ENCODE measurements around the gene AIFM1.
A peak's percentile ranks its signal among the peaks of the same experiment; 100 is the strongest.
"Not testable (repeated sequence)": the region's sequence is repeated elsewhere in the genome, so short reads cannot be mapped to it uniquely, and the experiment has no call there.

AIFM1 gene

GRCh38 chrX:130117166-130117565 is 48.5 kb downstream of the AIFM1 start:
- ATAC-seq = no peak
- Mint-ChIP-seq H3K27me3 (no peaks in the 10 kb centered on the region), H3K4me1 (peaks cover 53% of the 10 kb centered on the region), H3K27ac (no peak overlapping the region), H3K4me3 (no peak overlapping the region), H3K36me3 (no peaks in the 10 kb centered on the region), H3K9me3 (no peaks in the 10 kb centered on the region)

DNA sequence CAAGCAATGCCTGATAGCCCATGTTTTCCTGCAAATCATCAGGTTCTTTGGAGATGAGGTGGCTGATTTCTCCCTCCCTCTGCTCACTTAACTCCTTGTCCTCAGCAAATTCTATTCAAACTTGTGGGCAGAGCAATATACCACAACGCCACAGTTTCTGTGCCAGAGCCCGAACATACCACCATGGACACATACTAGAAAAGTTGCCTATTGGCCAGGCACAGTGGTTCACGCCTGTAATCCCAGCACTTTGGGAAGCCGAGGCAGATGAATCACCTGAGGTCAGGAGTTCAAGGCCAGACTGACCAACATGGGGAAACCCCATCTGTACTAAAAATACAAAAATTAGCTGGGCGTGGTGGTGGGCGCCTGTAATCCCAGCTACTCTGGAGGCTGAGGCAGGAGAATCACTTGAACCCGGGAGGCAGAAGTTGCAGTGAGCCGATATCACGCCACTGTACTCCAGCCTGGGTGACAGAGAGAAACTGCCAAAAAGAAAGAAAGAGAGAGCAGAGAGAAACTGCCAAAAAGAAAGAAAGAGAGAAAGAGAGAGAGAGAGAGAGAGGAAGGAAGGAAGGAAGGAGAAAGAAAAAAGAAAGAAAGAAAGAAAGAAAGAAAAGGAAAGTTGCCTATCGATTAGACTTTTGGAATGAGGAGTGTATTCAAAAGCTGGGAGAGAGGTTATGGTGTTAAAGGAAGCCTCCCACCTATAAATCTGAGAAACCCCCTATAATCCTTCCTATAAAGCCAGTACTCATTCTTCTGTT is 50.3 kb downstream of the AIFM1 start:
- H3K27ac Mint-ChIP-seq, H3K36me3 Mint-ChIP-seq, H3K9me3 Mint-ChIP-seq, ATAC-seq, H3K4me3 Mint-ChIP-seq, H3K27me3 Mint-ChIP-seq: not testable (repeated sequence)
- H3K4me1 Mint-ChIP-seq = peaks cover 56% of the 10 kb centered on the region

- ATAC-seq = no peak
- Mint-ChIP-seq H3K27me3 (no peaks in the 10 kb centered on the region), H3K4me3 (no peak overlapping the region), H3K27ac (peak overlapping the region; percentile 22), H3K36me3 (no peaks in the 10 kb centered on the region), H3K9me3 (no peaks in the 10 kb centered on the region), H3K4me1 (peaks cover 48% of the 10 kb centered on the region)
Measured at GRCh38 chrX:130114141-130114588, 51.5 kb downstream of the AIFM1 start.

DNA sequence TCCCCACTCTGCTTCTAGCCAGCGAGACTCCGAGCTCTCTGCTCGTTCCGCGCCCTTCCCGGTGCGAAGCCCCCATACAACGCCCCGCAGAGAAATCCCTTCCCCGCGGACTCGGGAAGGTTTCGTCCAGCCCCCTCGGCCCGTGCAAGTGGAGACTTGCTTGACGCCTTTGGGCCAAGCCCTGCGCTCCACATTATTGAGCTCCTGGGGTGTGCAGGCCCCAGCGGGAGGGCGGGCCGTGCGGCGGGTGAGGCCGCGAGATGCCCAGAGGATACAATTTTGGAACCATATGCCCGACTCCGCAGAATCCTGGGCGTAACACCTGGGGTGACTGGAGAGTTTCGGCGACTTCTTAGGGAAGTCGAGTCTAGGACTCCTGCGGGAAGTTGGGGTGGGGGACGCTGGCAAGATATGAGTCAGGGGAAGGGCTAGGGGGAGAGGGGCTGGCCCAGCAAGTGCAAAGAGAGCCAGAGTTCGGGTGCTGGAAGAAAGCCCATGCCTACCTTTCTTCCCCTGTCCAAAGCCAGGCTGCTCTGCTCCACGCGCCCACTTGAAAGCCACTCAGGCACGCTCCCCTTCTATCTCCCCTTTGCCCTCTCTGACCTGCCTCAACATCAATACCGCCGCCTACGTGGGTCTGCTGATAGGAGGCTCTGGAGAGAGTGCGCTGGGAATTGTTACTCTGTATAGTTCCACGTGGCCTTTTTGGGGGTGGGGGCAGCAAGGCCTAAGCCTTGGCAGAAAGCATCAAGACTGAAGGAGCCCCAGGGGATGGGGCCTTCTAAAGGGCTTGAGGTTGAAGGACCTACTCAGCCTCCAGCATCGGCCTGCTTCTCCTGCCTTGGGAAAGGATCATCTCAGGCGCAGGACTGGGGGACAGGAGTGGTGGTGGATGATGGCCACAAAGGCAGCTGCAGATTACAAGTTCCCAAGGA is 54.2 kb downstream of the AIFM1 start:
- peaks cover 52% of the 10 kb centered on the region for H3K4me1 Mint-ChIP-seq
- H3K27ac Mint-ChIP-seq = peak overlapping the region; percentile 14
- ATAC-seq = no peak
- no peaks in the 10 kb centered on the region for H3K27me3 Mint-ChIP-seq
- no peaks in the 10 kb centered on the region for H3K9me3 Mint-ChIP-seq
- peak overlapping the region; percentile 67 for H3K4me3 Mint-ChIP-seq
- H3K36me3 Mint-ChIP-seq = no peaks in the 10 kb centered on the region

DNA sequence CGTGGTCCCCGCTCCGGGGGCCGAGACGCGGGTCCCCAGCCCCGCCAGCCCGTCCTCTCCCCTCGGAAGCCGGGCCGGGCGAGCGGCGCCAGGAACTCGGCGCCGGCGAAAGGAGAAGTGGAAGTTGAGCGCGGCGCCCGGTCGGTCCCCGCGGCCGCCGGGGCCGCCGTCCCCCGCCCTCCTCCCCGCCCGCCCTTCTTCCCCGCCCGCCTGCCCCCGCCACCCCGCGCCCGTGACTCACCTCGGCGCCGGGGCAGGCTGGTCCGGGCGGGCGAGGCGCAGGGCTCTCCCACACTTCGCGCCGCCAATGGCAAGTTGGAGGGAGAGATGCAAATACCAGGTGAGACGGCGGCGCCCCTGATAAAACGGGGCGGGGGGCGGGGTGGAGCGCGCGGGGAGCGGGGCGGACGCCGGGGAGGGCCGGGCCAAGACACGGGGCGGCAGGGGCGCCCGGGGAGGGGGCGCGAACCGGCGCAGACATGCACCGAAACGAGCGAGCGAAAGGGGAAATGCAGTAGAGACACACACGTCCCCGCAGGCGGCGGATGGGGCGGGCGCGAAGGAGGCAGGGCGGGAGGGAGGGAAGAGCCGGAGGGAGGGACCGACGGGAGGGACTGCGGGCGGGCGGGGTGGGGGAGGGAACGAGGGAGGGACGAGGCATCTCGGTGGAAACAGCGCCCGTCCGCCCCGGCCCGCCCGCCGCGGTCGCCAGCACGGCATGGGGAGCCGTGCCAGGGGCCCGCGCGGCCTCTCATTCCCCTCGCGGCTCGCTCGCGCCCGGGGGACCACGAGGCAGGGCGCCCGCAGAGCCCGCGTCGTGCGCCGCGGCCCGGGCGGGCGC is 55.0 kb downstream of the AIFM1 start, which contains the start of gene ELF4:
ELF4 (minus strand) TSS at position 119 of the 841 bp plus-strand sequence. CDS start 29,167 bp downstream, outside the sequence.
- peaks cover 6% of the 10 kb centered on the region for H3K36me3 Mint-ChIP-seq
- H3K4me3 Mint-ChIP-seq = peak within 1 kb of the TSS; percentile 95
- H3K9me3 Mint-ChIP-seq = no peaks in the 10 kb centered on the region
- H3K4me1 Mint-ChIP-seq = peaks cover 60% of the 10 kb centered on the region
- no peaks in the 10 kb centered on the region for H3K27me3 Mint-ChIP-seq
- ATAC-seq = peak; percentile 79
- peak within 1 kb of the TSS; percentile 91 for H3K27ac Mint-ChIP-seq

DNA sequence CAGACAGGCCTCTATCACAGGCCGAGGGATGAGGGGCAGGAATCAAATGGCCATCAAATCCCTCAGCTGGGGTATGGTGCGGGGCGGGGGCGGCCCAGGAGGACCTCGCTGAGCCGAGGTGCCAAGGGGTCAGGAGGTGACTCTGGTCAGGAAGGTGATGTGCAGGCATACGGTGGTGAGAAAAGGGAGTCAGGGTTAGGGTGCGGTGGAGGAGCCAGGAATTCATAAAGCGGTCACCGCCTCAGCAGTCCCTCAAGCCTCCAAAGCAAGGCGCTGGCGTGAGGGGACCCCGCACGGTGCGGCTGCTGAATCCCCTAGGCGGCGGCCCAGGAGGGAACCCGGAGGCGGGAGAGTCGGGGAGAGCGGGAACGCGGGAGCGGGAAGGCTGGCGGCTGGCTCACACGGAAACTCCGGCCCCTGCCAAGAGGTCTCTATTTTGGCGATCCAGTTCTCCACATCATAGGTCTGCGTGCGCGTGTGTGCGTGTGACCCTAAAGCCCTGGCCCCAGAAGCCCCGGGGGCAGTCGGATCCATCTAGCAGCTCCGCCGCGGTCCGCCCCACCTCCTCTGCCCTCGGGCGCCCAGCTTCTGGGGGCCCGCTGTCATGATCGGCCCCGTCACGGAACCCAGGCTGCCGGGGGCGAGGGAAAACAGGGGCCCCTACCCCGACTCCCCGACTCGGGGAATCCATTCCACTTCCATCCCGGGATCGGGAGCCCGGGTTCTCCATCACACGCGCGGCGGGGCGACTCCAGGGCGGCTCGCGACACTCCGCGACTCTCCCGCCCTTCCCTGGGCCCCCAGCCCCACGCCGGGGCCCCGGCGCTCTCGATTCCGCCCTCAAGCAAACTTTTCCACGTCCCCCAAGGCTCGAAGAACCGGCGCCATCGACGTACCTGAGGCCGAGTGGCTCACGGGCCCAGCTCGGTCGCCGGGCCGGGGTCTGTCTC is 55.9 kb downstream of the AIFM1 start:
- peaks cover 6% of the 10 kb centered on the region for H3K36me3 Mint-ChIP-seq
- H3K4me1 Mint-ChIP-seq = peaks cover 60% of the 10 kb centered on the region
- H3K4me3 Mint-ChIP-seq = peak overlapping the region; percentile 95
- H3K9me3 Mint-ChIP-seq = no peaks in the 10 kb centered on the region
- no peaks in the 10 kb centered on the region for H3K27me3 Mint-ChIP-seq
- peak; percentile 39 for ATAC-seq
- peak overlapping the region; percentile 91 for H3K27ac Mint-ChIP-seq

DNA sequence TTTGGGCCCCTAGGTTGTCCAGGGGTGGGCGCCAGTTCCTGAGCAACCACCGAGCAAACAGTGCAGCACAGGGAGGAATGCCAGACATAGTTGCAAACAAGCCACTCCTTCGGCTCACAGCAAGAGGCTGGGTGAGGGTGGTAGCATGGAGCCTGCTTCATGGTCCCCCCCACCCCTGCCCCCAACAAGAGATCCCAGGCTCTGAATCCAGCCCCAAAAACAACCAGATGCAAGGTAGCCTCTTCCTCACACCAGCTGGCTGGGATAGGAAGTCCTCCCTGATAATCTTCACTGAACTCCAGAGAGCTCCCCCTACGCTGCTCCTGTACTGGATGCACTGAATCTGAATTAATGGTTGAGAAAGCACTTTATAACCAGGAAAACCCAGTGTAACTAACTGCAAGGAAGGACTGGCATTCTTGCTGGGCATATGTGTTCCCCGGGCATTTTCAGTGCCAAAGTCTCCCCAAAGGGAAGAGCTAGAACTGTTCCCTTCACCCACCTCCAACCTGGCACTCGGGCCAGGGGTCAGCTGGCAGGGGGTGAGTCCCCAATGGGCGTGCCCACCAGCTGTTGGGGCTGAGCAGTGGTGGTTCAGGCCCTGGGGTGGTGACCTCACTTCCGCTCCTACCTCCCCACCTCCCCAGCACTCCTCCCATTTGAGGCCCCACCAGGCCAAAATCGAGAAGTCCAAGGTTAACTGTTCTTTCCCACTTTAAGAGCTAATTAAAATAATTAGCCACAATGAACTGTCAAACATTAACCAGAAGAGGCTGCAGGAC is 56.8 kb downstream of the AIFM1 start:
- Mint-ChIP-seq H3K4me1 (peaks cover 57% of the 10 kb centered on the region), H3K4me3 (peak overlapping the region; percentile 95), H3K27ac (peak overlapping the region; percentile 91), H3K9me3 (no peaks in the 10 kb centered on the region), H3K36me3 (peaks cover 6% of the 10 kb centered on the region), H3K27me3 (no peaks in the 10 kb centered on the region)
- ATAC-seq = peak; percentile 75

DNA sequence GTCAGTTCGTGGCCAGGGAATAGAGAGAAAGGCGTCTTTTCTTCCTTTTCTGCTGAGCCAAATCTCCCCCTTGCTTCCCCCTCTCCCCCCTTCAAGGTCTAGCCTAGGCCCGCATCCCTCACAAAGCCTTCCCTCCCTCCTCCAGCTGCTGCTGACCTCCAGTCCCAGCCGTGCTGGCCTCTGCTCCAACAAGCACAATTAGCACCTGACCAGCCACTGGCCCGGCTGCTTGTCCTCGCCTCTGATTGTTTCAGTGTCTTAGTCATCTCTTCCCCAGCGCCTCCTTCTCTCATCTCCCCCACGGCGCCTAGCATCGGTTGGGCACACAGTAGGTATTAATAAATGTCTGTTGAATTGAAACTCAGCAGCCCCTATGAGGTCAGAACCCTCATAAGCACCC is 59.6 kb downstream of the AIFM1 start:
- Mint-ChIP-seq H3K27me3 (no peaks in the 10 kb centered on the region), H3K9me3 (no peaks in the 10 kb centered on the region), H3K27ac (peak overlapping the region; percentile 80), H3K4me1 (peaks cover 68% of the 10 kb centered on the region), H3K36me3 (peaks cover 11% of the 10 kb centered on the region), H3K4me3 (peak overlapping the region; percentile 49)
- ATAC-seq = no peak

- no peak for ATAC-seq
- peak overlapping the region; percentile 80 for H3K27ac Mint-ChIP-seq
Measured at GRCh38 chrX:130105244-130105643, 60.4 kb downstream of the AIFM1 start.

GRCh38 chrX:130103605-130104004 is 62.0 kb downstream of the AIFM1 start:
- no peak overlapping the region for H3K4me3 Mint-ChIP-seq
- H3K36me3 Mint-ChIP-seq = peaks cover 11% of the 10 kb centered on the region
- peaks cover 81% of the 10 kb centered on the region for H3K4me1 Mint-ChIP-seq
- ATAC-seq = no peak
- H3K9me3 Mint-ChIP-seq = no peaks in the 10 kb centered on the region
- no peaks in the 10 kb centered on the region for H3K27me3 Mint-ChIP-seq
- H3K27ac Mint-ChIP-seq = no peak overlapping the region

More at GRCh38 chrX:130105244-130105643, 60.4 kb downstream of the AIFM1 start:
- Mint-ChIP-seq H3K36me3 (peaks cover 11% of the 10 kb centered on the region), H3K4me1 (peaks cover 76% of the 10 kb centered on the region), H3K4me3 (no peak overlapping the region), H3K9me3 (no peaks in the 10 kb centered on the region), H3K27me3 (no peaks in the 10 kb centered on the region)

DNA sequence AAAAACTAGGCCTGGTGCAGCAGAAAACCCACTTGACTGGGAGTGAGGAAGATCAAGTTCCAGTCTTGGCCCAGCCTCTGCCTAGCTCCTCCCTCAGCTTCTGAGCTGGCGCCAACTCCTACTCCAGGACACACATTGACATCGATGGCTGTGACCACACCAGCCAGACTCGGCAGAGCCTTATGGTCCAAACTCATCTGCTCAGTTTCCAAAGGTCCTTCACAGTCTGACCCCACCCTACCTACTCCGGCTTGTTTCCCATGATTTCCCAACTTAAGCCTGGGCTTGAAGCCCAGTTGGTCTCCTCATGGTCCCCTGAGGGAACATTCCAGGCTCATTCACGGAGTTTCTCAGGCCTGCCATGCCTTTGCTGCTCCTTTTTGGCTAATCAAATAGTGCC is 65.5 kb downstream of the AIFM1 start:
- Mint-ChIP-seq H3K27me3 (no peaks in the 10 kb centered on the region), H3K27ac (no peak overlapping the region), H3K4me1 (peaks cover 63% of the 10 kb centered on the region), H3K4me3 (no peak overlapping the region), H3K36me3 (peaks cover 5% of the 10 kb centered on the region), H3K9me3 (no peaks in the 10 kb centered on the region)
- no peak for ATAC-seq

- Mint-ChIP-seq H3K36me3 (peaks cover 5% of the 10 kb centered on the region), H3K4me1 (peaks cover 55% of the 10 kb centered on the region), H3K27me3 (no peaks in the 10 kb centered on the region), H3K4me3 (no peak overlapping the region), H3K27ac (peak overlapping the region; percentile 51), H3K9me3 (no peaks in the 10 kb centered on the region)
- no peak for ATAC-seq
Measured at GRCh38 chrX:130098210-130098552, 67.5 kb downstream of the AIFM1 start.

DNA sequence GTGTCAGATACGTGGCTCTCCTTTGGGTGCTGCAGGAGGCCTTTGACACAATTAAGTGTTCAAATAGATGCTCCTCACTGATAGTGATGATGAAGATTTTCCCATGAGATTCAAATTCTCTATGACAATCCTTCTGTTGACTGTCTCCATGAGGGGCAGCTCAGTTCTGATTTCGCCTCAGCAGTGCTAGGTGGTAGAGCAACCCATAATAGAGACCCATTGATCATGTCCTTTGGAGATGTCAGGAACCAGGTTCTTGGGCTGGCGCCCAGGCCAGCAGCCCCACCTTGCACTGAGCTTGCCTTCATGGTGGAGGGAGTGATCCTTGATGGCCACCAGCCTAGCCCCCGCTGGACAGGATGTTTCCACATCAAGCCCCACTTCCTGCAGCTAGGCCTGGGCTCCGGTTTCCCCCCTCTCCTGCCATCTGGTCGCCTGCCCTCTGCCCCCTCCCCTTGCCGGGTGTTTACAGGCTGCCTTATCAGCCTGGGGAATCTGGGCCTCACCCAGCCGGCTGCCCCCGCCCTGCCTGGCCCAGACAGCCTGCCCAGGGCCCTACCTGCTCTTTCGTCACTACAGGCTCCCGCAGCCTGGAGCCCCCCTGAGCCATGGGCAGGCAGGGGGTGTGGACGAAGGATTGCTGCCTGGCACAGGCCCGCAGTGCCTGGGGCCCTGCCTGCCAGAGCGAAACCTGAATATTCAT is 68.0 kb downstream of the AIFM1 start:
- Mint-ChIP-seq H3K36me3 (peaks cover 3% of the 10 kb centered on the region), H3K27me3 (no peaks in the 10 kb centered on the region), H3K4me1 (peaks cover 53% of the 10 kb centered on the region), H3K27ac (peak overlapping the region; percentile 51), H3K9me3 (no peaks in the 10 kb centered on the region), H3K4me3 (no peak overlapping the region)
- ATAC-seq = no peak
